ENCODE results near the gene HCST.
A peak's percentile ranks its signal among the peaks of the same experiment; 100 is the strongest.
"Not testable (repeated sequence)": the region's sequence is repeated elsewhere in the genome, so short reads cannot be mapped to it uniquely, and the experiment has no call there.

HCST gene

DNA sequence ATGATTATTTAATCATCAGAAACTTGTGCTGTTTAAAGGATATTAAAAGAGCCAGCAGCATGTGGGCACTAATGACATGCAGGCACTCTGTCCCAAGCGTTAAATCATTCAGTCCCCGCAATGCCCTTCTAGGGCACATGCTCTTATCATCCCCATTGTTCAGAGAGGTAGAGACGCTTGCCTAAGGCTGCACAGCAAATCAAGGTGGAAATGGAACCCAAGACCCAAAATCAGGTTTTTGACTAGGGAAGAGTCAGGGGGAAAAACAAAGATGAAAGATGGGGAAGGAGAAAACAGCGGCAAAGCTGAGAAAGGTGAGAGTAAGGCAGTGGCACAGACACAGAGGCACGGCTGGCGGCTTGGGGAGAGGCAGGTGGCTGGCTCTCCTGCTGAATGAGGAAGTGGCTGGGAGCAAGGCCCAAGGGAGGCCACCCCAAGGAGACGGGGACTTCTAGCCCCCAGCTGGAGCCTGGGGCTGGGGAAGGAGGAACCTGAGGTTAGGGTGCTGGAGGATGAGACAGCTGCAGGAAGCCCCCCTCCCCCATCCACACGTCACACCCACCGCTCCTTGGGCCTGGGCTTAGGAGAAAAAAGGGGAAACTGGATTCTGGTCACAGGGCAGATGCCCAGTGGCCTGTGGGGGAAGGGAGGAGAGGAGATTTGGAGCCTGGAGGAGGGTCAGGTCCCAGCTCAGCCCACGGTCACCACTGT, 6.8 kb downstream of the HCST start:
- ChIA-PET CTCF (interaction anchor here (1.7 to 4.4 kb wide), 4 partner anchors 11 to 25 kb away, joined by 6 to 16 read pairs (median 10); no protein-coding TSS in a partner anchor), POLR2A (interaction anchor here (0.8 to 2.1 kb wide), 7 partner anchors 9 to 29 kb away, joined by 3 to 15 read pairs (median 5); partner anchors contain the start of gene NFKBID)
- DNase-seq: peak; percentile 97 to 99 (median 99)
- no peaks in the 10 kb centered on the region for H3K9me3 ChIP-seq (ENCODE audit: control extremely low read depth in 1 of 5, control insufficient read depth in 4 of 5, insufficient read depth in 2 of 5, low read depth in 1 of 5, low read length in 4 of 5)
- peaks cover 11 to 80% (median 55%) of the 10 kb centered on the region in 4 experiments for H3K4me1 ChIP-seq (ENCODE audit: control extremely low read depth in 1 of 4, control insufficient read depth in 4 of 4, insufficient read depth in 4 of 4, low read length in 3 of 4)
- H3K4me3 ChIP-seq (ENCODE audit: control insufficient read depth in 1 of 7, extremely low read depth in 1 of 7, insufficient read depth in 4 of 7, low read depth in 2 of 7, low read length in 6 of 7): peak overlapping the region in 5 of 7 experiments; percentile 22 to 68 (median 44)
- peak overlapping the region; percentile 85 to 90 for H3K27ac ChIP-seq (ENCODE audit: insufficient read depth in 1 of 2, low read depth in 1 of 2, low read length in 2 of 2, poor library complexity in 1 of 2, severe bottlenecking in 2 of 2)
- H3K27me3 ChIP-seq (replicated peaks in 2 of 5; ENCODE audit: control insufficient read depth in 4 of 5, insufficient read depth in 5 of 5, low read length in 4 of 5): no peaks in the 10 kb centered on the region
- WGBS (ENCODE audit: insufficient coverage): 28% methylated on average over 5 of the region's 10 CpGs
- no peaks in the 10 kb centered on the region for H3K36me3 ChIP-seq (ENCODE audit: control insufficient read depth in 4 of 4, insufficient read depth in 4 of 4, low read length in 3 of 4)

GRCh38 chr19:35909684-35910035, 7.3 kb downstream of the HCST start:
- Histone ChIP-seq H3K27ac (ENCODE audit: insufficient read depth in 1 of 2, low read depth in 1 of 2, low read length in 2 of 2, poor library complexity in 1 of 2, severe bottlenecking in 2 of 2) (peak overlapping the region; percentile 85 to 90), H3K27me3 (replicated peaks in 2 of 5; ENCODE audit: control insufficient read depth in 4 of 5, insufficient read depth in 5 of 5, low read length in 4 of 5) (no peaks in the 10 kb centered on the region), H3K36me3 (ENCODE audit: control insufficient read depth in 4 of 4, insufficient read depth in 4 of 4, low read length in 3 of 4) (no peaks in the 10 kb centered on the region), H3K4me3 (ENCODE audit: control insufficient read depth in 1 of 7, extremely low read depth in 1 of 7, insufficient read depth in 4 of 7, low read depth in 2 of 7, low read length in 6 of 7) (peak overlapping the region in 6 of 7 experiments; percentile 0 to 68 (median 33)), H3K4me1 (ENCODE audit: control extremely low read depth in 1 of 4, control insufficient read depth in 4 of 4, insufficient read depth in 4 of 4, low read length in 3 of 4) (peaks cover 8 to 77% (median 50%) of the 10 kb centered on the region in 4 experiments), H3K9me3 (ENCODE audit: control extremely low read depth in 1 of 5, control insufficient read depth in 4 of 5, insufficient read depth in 2 of 5, low read depth in 1 of 5, low read length in 4 of 5) (no peaks in the 10 kb centered on the region)
- WGBS (ENCODE audit: insufficient coverage): 54% methylated on average over 5 of the region's 6 CpGs
- ChIA-PET CTCF (interaction anchor here (1.7 to 4.4 kb wide), 4 partner anchors 11 to 26 kb away, joined by 6 to 16 read pairs (median 10); no protein-coding TSS in a partner anchor), POLR2A (interaction anchor here (0.8 to 2.1 kb wide), 7 partner anchors 9 to 30 kb away, joined by 3 to 15 read pairs (median 5); partner anchors contain the start of gene NFKBID)
- DNase-seq: no peak

GRCh38 chr19:35910355-35910754, 8.0 kb downstream of the HCST start:
- ChIA-PET CTCF (interaction anchor here (0.6 to 4.4 kb wide), 4 partner anchors 17 to 28 kb away, joined by 3 to 16 read pairs (median 7); no protein-coding TSS in a partner anchor), POLR2A (interaction anchor here (2.1 kb wide), 1 partner anchor 10 kb away, joined by 15 read pairs; the partner anchor contains the start of gene NFKBID)
- peaks cover 5 to 74% (median 43%) of the 10 kb centered on the region in 4 experiments for H3K4me1 ChIP-seq (ENCODE audit: control extremely low read depth in 1 of 4, control insufficient read depth in 4 of 4, insufficient read depth in 4 of 4, low read length in 3 of 4)
- H3K4me3 ChIP-seq (ENCODE audit: control insufficient read depth in 1 of 7, extremely low read depth in 1 of 7, insufficient read depth in 4 of 7, low read depth in 2 of 7, low read length in 6 of 7); H3K36me3 ChIP-seq (ENCODE audit: control insufficient read depth in 4 of 4, insufficient read depth in 4 of 4, low read length in 3 of 4); DNase-seq; H3K9me3 ChIP-seq (ENCODE audit: control extremely low read depth in 1 of 5, control insufficient read depth in 4 of 5, insufficient read depth in 2 of 5, low read depth in 1 of 5, low read length in 4 of 5); H3K27me3 ChIP-seq (replicated peaks in 2 of 5; ENCODE audit: control insufficient read depth in 4 of 5, insufficient read depth in 5 of 5, low read length in 4 of 5): not testable (repeated sequence)
- peak overlapping the region in 1 of 2 experiments; percentile 85 for H3K27ac ChIP-seq (ENCODE audit: insufficient read depth in 1 of 2, low read depth in 1 of 2, low read length in 2 of 2, poor library complexity in 1 of 2, severe bottlenecking in 2 of 2)
- 95% methylated on average over 7 of the region's 14 CpGs for WGBS (ENCODE audit: insufficient coverage)

GRCh38 chr19:35911173-35911572, 8.8 kb downstream of the HCST start:
- POLR2A ChIA-PET: no interaction called here
- H3K4me3 ChIP-seq (ENCODE audit: control insufficient read depth in 1 of 7, extremely low read depth in 1 of 7, insufficient read depth in 4 of 7, low read depth in 2 of 7, low read length in 6 of 7): no peak overlapping the region
- no peak overlapping the region for H3K27ac ChIP-seq (ENCODE audit: insufficient read depth in 1 of 2, low read depth in 1 of 2, low read length in 2 of 2, poor library complexity in 1 of 2, severe bottlenecking in 2 of 2)
- H3K4me1 ChIP-seq (ENCODE audit: control extremely low read depth in 1 of 4, control insufficient read depth in 4 of 4, insufficient read depth in 4 of 4, low read length in 3 of 4): peaks cover 5 to 69% (median 42%) of the 10 kb centered on the region in 4 experiments
- no peaks in the 10 kb centered on the region for H3K27me3 ChIP-seq (replicated peaks in 2 of 5; ENCODE audit: control insufficient read depth in 4 of 5, insufficient read depth in 5 of 5, low read length in 4 of 5)
- CTCF ChIA-PET: interaction anchor here (0.7 to 4.4 kb wide), 8 partner anchors 8 to 58 kb away, joined by 3 to 16 read pairs (median 5); no protein-coding TSS in a partner anchor
- 100% methylated on average over 1 of the region's 3 CpGs for WGBS (ENCODE audit: insufficient coverage)
- no peaks in the 10 kb centered on the region for H3K36me3 ChIP-seq (ENCODE audit: control insufficient read depth in 4 of 4, insufficient read depth in 4 of 4, low read length in 3 of 4)
- peak in 1 of 3 donors; percentile 20 for DNase-seq
- H3K9me3 ChIP-seq (ENCODE audit: control extremely low read depth in 1 of 5, control insufficient read depth in 4 of 5, insufficient read depth in 2 of 5, low read depth in 1 of 5, low read length in 4 of 5): no peaks in the 10 kb centered on the region

- Histone ChIP-seq H3K27ac (ENCODE audit: insufficient read depth in 1 of 2, low read depth in 1 of 2, low read length in 2 of 2, poor library complexity in 1 of 2, severe bottlenecking in 2 of 2) (no peak overlapping the region), H3K36me3 (ENCODE audit: control insufficient read depth in 4 of 4, insufficient read depth in 4 of 4, low read length in 3 of 4) (no peaks in the 10 kb centered on the region), H3K4me1 (ENCODE audit: control extremely low read depth in 1 of 4, control insufficient read depth in 4 of 4, insufficient read depth in 4 of 4, low read length in 3 of 4) (peaks cover 5 to 64% (median 42%) of the 10 kb centered on the region in 4 experiments), H3K9me3 (ENCODE audit: control extremely low read depth in 1 of 5, control insufficient read depth in 4 of 5, insufficient read depth in 2 of 5, low read depth in 1 of 5, low read length in 4 of 5) (no peaks in the 10 kb centered on the region), H3K4me3 (ENCODE audit: control insufficient read depth in 1 of 7, extremely low read depth in 1 of 7, insufficient read depth in 4 of 7, low read depth in 2 of 7, low read length in 6 of 7) (peak overlapping the region in 1 of 7 experiments; percentile 8), H3K27me3 (replicated peaks in 2 of 5; ENCODE audit: control insufficient read depth in 4 of 5, insufficient read depth in 5 of 5, low read length in 4 of 5) (no peaks in the 10 kb centered on the region)
- POLR2A ChIA-PET: no interaction called here
- 50% methylated on average over 2 of the region's 5 CpGs for WGBS (ENCODE audit: insufficient coverage)
- no peak for DNase-seq
- CTCF ChIA-PET: interaction anchor here (0.7 to 4.4 kb wide), 9 partner anchors 9 to 58 kb away, joined by 3 to 16 read pairs (median 4); no protein-coding TSS in a partner anchor
These were observed 9.5 kb downstream of the HCST start for GRCh38 chr19:35911790-35912189.

DNA sequence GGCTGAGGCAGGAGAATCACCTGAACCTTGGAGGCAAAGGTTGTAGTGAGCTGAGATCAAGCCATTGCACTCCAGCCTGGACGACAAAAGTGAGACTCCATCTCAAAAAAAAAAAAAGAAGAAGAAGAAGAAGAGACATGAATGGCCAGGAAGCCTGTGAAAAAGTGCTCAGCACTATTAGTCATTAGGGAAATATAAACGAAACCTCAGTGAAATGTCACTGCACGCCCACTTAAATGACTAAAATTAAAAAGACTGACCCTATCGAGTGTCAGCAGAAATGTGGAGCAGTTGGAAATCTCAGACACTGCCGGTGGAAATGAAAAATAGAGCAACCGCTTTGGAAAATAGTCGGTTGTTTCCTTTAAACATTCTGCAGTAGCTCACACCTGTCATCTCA, 11.3 kb downstream of the HCST start:
- no peak for DNase-seq
- POLR2A ChIA-PET: no interaction called here
- Histone ChIP-seq H3K27me3 (replicated peaks in 2 of 5; ENCODE audit: control insufficient read depth in 4 of 5, insufficient read depth in 5 of 5, low read length in 4 of 5) (no peaks in the 10 kb centered on the region), H3K4me3 (ENCODE audit: control insufficient read depth in 1 of 7, extremely low read depth in 1 of 7, insufficient read depth in 4 of 7, low read depth in 2 of 7, low read length in 6 of 7) (no peak overlapping the region), H3K27ac (ENCODE audit: insufficient read depth in 1 of 2, low read depth in 1 of 2, low read length in 2 of 2, poor library complexity in 1 of 2, severe bottlenecking in 2 of 2) (no peak overlapping the region), H3K9me3 (ENCODE audit: control extremely low read depth in 1 of 5, control insufficient read depth in 4 of 5, insufficient read depth in 2 of 5, low read depth in 1 of 5, low read length in 4 of 5) (no peaks in the 10 kb centered on the region), H3K36me3 (ENCODE audit: control insufficient read depth in 4 of 4, insufficient read depth in 4 of 4, low read length in 3 of 4) (no peaks in the 10 kb centered on the region), H3K4me1 (ENCODE audit: control extremely low read depth in 1 of 4, control insufficient read depth in 4 of 4, insufficient read depth in 4 of 4, low read length in 3 of 4) (peaks cover 5 to 46% (median 26%) of the 10 kb centered on the region in 4 experiments)
- WGBS (ENCODE audit: insufficient coverage): 83% methylated on average over 7 of the region's 7 CpGs
- CTCF ChIA-PET: interaction anchor here (0.9 to 1.2 kb wide), 2 partner anchors 13 to 32 kb away, joined by 3 to 4 read pairs; no protein-coding TSS in a partner anchor

DNA sequence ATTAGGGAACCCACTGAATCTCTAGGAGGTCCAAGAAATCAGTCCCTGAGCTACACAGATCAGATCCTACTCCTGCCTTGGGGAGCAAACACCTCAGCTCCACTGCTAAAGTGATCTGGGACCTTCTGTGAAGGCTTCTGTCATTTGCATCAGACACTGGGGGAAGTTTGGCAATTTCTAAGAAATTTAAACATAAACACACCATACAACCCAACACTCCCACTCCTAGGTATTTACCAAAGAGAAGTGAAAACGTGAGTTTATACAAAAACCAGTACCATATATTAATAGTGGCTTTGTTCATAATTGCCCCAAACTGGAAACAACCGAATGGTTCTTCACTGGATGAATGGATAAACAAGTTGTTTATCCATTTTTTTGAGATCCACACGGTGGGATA, 13.1 kb downstream of the HCST start:
- H3K4me3 ChIP-seq (ENCODE audit: control insufficient read depth in 1 of 7, extremely low read depth in 1 of 7, insufficient read depth in 4 of 7, low read depth in 2 of 7, low read length in 6 of 7): no peak overlapping the region
- no peaks in the 10 kb centered on the region for H3K36me3 ChIP-seq (ENCODE audit: control insufficient read depth in 4 of 4, insufficient read depth in 4 of 4, low read length in 3 of 4)
- WGBS (ENCODE audit: insufficient coverage): no CpG with 5 or more reads among the region's 3 CpGs
- ChIA-PET POLR2A (interaction anchor here (0.7 kb wide), 1 partner anchor 196 kb away, joined by 4 read pairs; no protein-coding TSS in a partner anchor), CTCF (interaction anchor here (2.7 kb wide), 1 partner anchor 33 kb away, joined by 8 read pairs; no protein-coding TSS in a partner anchor)
- no peaks in the 10 kb centered on the region for H3K9me3 ChIP-seq (ENCODE audit: control extremely low read depth in 1 of 5, control insufficient read depth in 4 of 5, insufficient read depth in 2 of 5, low read depth in 1 of 5, low read length in 4 of 5)
- DNase-seq: no peak
- H3K27ac ChIP-seq (ENCODE audit: insufficient read depth in 1 of 2, low read depth in 1 of 2, low read length in 2 of 2, poor library complexity in 1 of 2, severe bottlenecking in 2 of 2): no peak overlapping the region
- no peaks in the 10 kb centered on the region for H3K27me3 ChIP-seq (replicated peaks in 2 of 5; ENCODE audit: control insufficient read depth in 4 of 5, insufficient read depth in 5 of 5, low read length in 4 of 5)
- peaks cover 0 to 28% (median 9%) of the 10 kb centered on the region in 4 experiments for H3K4me1 ChIP-seq (ENCODE audit: control extremely low read depth in 1 of 4, control insufficient read depth in 4 of 4, insufficient read depth in 4 of 4, low read length in 3 of 4)
